DMS79 treated with DMSO at 0.1 percent for 48 hours (cell line): ENCODE results near the gene KLHL29.
A peak's percentile ranks its signal among the peaks of the same experiment; 100 is the strongest.

ENCODE experiments used
- DNase-seq: peaks from one replicate; lab custom pipeline; 2025; lab: John Stamatoyannopoulos, UW

KLHL29 gene

DNA sequence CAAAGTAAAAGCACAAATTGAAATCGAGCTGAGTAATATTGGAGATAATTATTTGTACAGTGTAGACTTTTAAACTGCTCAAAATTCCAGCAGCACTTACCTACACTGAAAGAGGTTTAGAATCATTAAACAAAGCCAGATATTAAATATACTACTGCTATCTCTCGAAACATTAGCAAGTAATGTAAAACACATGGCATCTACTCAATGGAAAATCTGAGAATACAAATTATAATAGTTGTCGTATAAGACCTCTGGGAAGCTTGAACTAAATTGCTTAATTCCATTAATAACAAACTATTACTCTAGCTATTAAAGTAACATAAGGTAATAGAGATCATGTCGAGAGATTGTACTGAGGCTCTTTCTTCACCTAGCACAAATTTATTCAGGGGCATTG is 108.9 kb downstream of the KLHL29 start:
- DNase-seq = no peak

DNA sequence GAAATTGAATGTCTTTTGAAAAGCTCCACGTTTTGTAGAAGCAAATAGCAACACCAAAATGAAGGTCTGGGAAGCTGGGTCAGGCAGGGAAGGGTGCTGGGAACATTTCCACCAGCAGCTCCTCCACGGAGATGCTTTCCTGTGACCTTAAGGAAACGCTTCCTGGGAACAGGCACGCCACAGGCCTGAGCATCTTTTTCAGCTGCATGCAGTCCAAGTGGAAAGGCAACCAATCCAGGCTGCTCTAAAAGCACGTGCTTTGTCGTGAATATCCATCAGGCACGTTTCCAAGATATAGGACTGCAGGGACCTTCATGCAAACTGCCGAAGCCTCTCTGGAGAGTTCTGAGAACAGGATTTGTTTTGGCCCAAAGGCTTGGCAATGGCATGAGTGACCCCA is 109.3 kb downstream of the KLHL29 start:
- DNase-seq = no peak

DNA sequence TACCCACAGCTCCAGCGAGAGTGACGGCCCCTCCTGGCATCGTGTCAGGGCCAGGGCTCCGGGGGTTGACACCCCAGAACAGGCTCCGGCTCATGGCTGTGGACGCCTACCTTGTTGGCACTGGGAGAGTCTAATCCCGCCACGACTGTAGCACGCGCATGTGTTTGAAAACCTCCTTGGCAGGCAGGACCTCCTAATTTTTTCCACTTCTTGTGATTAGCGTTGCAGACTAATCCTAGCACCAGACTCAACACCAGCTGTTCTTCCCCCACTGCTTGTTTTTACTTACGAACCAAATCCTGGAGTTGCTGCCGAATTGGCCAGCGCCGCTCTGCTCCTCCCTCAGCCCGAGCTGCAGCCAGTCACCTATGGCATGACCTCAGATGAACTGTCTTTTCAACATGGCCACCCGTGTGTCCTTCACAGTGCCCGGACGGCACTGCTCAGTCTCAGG is 110.7 kb downstream of the KLHL29 start:
- DNase-seq = no peak

DNA sequence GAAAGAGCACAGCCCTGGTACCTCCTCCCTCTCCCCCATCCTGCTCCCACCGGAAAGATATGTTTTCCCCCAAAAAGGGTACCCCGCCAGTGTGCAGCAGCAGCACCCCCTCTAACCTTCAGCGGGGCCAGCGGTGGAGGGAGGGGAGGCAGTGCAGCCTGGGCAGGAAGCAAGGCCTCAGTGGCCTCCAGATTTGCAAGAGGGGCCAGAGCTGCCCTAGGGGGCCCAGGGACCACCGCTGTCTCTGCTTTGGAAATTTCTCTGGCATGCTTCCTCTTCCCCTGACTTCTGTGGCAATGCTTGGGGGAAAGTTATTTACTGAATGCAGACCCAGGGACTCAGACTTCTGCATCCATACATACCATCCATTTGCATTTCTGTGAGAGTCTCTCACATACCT is 111.5 kb downstream of the KLHL29 start:
- DNase-seq = no peak

DNA sequence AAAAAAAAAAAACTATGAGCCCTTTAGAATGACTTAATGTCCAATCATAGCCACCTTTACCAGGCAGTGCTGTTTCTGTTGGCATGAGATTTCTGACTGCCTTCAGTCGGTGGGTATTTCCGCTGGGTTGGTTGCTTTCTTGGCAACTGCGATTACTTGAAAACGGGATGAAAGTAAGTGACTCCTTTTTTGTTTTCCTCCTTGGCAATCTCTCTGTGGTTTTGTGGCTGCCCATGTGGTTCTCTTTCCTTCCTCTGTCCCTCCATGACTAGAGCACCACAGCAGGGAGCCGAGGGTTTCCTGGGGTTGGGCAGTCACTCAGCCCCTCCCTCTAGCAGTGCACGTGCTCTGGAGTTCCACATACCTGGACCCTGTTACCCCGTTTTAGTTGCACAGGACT is 112.1 kb downstream of the KLHL29 start:
- DNase-seq = no peak

DNA sequence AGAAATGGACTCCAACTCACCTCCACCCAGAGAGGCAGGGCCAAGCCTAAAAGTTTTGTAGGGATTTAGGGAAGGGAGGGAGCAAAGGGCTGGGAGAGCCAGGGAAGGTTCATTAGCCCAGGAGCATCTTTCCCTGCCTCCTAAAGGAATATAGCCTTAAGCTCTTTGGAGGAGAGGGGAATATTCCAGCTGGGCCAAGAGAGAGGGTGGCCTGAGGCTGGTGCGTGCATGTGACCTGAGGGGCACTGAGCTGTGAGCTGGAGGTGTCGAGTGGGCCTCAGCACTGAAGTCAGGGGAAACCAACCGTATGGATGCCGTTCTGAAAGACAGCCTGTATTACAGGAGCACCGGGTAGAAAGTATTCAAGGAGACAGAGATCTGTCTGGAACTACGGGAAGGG is 112.6 kb downstream of the KLHL29 start:
- no peak for DNase-seq

DNA sequence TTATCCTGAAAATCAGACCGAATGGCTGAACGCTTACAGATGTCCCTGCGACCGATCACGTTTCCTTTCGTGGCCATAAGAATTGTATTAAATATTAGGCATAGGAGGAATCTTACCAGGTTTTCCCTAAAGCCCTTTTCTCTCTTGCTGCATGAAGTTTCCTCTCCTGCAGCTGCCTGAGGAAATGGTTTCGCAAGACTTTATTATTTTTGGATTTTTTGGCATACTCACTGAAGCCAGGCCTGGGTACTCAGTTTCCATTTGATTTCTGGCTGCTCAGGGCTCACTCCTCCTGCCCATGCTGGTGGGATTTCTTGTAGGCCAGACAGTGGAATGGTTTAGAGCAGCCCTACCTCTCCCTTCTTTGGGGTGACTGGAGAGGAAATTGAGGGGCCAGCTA is 114.0 kb downstream of the KLHL29 start:
- DNase-seq = no peak

DNA sequence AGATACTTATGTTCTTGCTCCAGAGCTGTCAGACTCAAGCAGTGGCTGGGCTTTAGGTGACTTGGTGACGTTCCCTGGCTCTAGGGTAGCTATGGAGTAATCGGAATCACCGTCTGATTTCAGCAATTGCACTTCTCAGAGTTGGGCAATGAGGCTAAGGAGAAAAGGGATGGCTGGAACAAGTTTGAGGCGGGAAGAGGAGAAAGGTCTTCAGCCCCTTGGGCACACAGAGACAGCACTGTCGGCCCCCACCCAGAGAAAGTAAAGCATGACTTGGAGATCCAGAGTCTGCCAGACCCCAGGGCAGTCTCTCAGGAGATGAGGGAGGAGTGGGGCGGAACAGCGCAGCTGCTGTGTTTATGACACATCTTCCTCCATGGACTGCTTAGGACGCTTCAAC is 114.5 kb downstream of the KLHL29 start:
- DNase-seq = no peak

DNA sequence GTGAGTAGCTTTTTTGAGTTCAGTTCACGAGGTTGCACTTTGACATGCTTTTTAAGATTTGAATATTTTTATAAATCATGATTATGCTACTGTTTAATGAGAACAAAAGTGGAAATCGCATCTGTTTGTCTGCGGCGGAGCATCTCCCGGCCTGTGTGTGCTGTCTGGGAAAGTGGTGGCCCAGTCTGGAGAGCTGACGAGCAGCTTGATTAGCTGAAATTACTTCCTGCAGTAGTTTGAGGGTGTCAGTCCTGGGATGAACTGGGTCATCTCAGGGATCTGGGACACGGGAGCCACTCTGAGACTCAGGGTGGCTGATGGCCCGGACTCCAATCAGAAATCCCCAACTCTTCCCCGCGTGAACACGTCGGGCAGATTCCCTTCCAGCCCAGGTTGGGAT is 115.9 kb downstream of the KLHL29 start:
- no peak for DNase-seq

DNA sequence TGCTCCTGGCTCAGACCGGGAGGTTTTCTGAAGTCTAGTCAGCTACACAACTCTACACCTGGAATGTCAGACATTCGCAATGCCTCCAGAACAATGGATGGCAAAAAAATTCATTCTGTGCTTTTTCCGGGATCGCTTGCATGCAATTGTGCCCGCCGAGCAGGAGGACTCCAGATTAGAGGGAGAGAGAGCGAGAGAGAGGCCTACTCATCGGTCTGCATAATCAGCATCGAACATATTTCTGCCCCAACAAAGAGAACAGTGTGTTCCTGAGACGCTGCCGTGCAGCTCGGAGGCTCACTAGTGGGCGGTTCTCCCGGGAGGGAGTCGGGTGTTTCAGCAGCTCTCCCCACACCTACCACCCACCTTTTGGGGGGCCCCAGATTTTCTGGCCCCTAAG is 117.1 kb downstream of the KLHL29 start:
- DNase-seq = no peak

DNA sequence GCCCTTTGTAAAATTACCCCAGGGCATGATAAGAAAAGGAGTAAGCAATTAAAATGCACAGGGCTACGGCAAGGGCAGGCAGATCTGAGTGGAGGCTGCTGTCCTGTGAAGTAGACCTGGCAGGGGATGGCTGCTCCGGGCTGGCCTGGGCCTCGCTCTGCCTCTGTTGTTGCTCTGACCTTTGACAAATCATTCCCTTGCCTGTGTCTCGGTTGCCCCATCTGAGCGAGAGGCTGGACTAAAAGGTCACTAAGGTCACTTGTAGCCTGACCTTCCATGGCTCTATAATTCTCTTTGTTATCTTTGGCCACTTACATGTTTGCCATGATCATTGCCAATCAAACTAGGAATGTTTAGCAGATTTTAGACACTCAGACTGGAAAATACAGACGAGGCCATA is 118.1 kb downstream of the KLHL29 start:
- no peak for DNase-seq

DNA sequence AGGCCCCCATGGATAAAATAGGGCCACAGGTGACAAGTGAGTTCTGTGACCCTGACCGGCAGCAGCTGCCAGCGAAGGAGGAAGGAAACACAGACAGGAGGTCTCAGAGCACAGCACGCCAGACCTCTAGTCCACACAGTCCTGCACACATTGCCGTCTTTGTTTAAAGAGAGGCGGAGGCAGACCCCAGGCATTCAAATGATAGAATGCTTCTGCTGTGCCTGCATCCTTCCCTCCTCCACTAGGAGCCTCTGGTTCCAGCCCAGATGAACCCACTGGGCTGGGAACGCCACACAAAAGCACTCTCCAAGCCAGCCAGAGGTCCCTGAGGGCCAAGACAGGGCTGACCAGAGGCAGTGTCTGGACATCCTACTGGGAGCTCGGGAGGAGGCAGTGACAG is 118.7 kb downstream of the KLHL29 start:
- DNase-seq = no peak

DNA sequence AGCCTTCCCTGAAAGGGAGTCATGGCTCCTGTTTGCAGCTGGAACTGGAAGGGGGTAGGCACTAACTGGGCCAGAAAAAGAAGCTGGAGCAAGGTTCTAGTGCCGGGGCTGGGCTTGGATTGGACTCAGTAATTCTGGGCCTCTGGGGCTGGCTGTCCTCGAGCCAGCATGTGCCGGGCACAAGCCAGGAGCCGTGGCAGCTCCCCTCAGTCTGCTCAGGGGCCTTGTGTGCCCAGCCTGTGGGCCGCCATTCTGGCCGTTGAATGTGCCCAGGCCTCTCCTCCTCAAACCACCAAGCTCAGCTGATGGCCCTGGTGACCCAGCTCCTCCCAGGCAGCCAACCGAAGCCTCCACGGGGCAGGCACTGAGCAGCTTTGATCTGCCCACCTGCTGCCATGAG is 119.6 kb downstream of the KLHL29 start:
- DNase-seq = no peak

DNA sequence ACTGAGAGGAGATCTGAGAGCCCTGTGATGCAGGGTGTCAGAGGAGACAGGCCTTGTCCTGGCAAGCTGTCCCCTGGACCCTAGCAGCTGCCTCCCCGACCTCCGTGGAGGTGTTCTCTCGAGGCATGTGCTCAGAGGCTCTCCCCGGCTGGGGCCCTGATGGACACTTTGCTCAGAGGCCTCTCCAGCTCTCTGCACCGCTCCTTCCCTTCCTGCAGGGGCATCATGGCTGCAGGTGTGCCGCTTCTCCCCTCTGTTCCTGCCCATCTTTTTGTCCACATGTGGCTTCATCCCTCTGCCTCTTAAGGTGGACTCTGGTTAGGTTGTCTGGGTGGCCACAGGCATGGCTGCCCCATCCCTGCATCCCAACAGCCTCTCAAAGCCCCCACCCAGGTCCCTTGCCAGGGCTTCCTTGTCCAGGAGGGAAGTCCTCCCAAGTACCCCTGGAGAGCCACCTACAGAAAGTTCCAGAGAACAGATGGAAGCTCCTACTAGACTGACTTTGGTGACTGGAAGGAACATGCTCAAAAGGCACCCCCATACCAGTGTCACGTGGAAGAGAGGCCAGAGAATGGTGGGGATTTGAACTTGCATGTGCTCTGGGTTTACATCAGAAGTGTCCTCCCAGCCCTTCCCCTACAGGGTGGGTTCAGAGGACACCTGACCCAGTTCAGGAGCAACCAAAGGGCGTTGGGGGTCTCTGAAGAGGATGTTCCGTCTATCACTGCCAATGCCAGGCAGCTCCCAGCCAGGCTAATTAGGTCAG is 120.4 kb downstream of the KLHL29 start:
- DNase-seq = no peak

DNA sequence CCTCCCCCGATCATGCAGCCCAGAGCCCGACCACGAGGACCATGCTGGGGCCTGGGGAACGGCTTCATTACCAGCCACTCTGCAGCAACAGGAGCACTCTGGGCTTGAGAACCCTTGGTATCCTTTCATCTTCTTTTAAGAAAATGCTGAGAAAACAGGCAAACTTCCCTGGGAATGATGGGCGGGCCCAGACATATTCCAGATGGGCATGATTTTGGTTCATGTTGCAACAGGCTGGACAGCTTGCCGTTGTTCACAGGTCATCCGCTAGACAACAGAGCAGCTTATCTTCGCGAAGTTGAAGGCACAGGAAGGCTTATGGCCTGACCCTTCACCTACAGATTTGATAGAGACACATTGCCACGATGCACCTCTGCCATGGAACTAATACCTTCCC is 121.0 kb downstream of the KLHL29 start:
- no peak for DNase-seq

DNA sequence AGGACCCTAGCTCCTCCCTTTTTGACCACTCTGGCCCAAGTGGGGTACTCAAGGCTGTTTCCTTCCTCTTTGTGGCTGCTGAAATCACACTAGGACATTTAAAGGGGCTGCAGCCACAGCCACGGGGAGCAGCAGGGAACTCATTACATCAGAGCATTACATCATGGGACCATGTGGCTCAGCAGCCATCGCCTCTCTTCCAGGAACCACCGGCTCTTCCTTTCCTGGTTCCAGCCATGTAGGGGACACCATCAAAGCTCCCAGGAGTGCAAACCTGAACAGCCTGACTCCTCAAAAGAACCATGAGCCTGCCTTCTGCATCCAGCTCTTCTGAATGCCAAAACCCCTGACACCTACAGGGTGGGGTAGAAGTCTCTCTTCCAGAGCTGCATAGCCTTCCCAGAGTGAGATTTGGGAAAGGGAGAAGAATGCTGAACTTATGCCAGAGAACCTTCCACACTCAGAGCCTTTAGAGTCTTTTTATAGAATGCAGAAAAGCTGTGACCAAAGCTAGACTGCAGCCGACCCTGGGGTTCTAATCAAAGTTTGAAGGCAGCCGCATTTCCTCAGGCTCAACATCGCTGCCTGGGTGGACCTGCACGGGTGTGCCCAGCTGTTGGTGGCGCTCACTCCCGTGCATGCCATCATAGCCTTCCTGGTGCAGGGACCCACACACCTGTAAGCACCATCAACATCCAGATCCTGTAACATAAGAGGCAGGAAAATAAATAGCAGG is 121.7 kb downstream of the KLHL29 start:
- peak; percentile 66 for DNase-seq

DNA sequence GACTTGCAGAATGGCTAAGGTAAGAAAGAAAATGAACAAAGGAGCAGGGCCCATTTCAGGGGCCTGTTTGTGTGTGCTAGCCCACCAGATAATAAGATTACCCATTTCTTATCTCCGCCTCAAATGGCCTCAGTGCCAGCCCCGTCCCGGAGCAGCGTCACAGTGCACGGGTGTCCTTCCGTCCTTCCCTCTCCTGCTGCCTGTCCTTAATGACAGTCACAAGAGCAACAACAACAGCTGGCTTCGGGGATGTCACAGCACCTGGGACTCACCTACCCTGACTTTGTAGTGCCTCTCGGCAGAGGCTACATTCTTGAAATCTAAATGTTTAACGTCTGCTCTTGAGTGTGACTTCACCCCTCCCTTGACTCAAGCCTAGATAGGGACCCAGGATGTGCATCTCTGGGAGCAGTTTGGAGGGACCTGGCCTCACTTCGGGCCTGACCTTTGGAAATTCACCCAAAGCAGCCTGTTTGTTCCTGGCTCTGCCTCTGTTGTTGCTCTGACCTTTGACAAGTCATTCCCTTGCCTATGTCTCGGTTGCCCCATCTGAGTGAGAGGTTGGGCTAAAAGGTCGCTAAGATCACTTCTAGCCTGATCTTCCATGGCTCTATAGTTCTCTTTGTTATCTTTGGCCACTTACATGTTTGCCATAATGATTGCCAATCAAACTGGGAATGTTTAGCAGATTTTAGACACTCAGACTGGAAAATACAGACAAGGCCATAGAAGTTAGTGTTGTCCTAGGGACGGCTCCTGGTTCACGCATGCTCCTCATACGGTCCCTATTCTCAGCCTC is 122.5 kb downstream of the KLHL29 start:
- DNase-seq = no peak

DNA sequence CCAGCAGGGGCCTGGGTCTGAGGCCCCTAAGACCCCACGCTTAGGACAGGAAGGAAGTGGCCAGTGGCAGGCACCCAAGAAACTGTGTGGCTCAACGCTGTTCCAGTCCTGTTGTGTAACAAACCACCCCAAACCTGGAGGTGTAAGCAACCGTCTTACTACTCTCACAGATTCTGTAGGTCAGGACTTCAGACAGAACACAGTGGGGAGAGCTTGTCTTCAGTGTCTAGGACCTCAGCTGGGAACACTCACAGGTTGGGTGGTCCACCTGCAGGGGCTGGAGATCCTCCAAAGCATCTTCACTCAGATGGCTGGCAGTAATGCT is 123.0 kb downstream of the KLHL29 start:
- DNase-seq = no peak

DNA sequence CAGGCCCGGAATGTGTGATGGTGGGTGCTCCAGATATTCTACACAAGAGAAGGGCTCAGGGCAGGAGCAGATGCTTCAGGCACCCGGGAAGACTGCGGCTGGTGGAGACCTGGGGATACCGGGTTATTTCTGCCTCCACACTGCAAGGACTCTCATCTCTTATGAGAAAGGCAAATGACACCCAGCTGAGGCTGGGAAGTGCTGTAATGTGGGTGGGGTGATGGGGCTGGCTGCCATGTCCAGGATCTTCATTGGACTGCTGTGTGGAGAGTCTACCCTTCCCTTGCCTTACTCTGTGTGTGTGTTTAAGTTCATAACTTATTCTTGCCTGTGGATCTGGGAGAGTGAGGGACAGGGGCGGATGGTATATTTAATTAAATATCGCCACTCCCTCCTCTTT is 124.1 kb downstream of the KLHL29 start:
- DNase-seq = no peak

DNA sequence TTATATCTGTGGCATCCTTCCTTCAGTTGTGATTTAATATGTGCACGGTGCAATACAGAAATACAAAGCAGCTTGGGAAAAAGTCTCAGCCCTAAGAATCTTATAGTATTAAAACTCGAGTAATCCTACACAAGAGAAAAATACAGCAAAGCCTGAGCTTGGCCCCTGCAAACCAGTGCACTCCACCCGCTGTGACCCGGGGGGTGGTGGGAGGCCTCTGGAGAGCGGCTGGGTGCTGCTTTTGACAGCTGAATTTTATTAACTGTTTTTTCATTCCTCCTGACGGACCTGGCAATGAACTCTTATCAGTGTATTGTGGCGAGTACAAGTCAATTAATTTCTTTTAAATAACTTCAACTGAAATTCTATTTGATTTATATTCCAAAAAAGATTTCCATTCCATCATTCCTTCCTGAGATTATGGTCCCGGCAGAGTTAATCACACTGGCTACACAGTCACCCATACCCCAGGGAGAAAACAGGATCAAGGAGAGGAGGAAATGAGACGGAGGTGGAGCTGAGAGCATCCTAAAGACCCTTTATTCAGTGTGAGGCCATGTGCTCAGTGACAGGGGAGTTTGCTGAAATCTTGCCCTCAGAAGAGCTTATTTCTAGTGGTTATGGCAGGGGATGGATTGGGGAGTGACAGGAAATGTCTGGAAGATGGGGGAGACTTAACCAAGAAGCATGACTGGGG is 124.8 kb downstream of the KLHL29 start:
- DNase-seq = no peak

DNA sequence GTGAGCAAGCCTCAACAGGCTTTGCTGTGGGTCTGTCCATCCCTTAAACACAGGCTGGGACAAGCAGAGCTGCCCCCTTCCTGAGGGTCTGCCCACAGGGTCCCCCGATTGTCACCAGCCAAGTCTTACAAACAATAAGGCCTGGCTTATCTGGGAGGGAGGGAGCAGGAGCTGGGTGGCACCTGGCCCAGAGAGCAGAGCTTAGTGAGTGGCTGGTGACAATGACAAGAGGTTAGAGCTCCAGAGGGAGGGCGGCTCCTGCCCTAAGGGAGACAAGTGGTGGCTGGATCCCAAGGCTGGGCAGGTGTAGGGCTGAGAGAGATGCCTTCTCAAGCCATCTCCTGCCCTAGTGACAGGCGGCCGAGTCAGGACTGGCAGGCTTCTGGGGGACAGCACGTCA is 125.5 kb downstream of the KLHL29 start:
- peak; percentile 34 for DNase-seq

DNA sequence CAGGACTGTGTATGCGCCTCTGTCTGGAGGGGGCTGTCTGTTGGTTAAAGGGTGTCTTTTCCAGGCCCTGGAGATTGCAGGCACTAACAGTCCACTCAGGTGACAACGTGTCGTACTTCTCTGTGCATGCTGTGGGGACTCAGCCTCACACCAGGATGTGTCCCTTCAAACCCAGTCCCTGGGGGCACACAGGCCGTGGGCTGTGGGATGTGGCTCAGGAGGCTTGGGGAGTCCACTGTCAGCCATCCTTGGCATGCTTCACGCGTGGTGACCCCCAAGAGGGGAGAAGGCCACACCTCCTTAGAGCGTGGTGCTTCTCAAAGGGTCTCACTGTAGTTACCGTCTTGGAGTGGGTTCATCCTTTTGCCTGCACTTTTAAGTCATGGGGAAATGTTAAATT is 127.8 kb downstream of the KLHL29 start:
- no peak for DNase-seq
